ENCODE data around the gene SIGMAR1. TPM values are rescaled to one million over a fixed set of nuclear protein-coding genes. Genes with fewer than 3 reads are reported as not detected.

SIGMAR1 gene
- total and polyA plus RNA-seq, 12 donors: 34.6 to 158 (median 83.0) TPM

- peaks cover 0 to 6% of the 10 kb centered on the region in 2 donors for H3K4me1 ChIP-seq (replicated peaks in 1 of 2)
Observed at GRCh38 chr9:34606190-34606589, 31.4 kb downstream of the SIGMAR1 start.

GRCh38 chr9:34603610-34604231 is 33.9 kb downstream of the SIGMAR1 start:
- H3K36me3 ChIP-seq (replicated peaks in 1 of 2): no peaks in the 10 kb centered on the region
- H3K4me1 ChIP-seq (replicated peaks in 1 of 2): no peaks in the 10 kb centered on the region
- TF ChIP-seq CTCF (IDR thresholded peaks at IDR 0.05) (peak; percentile 78 to 93 (median 88)), POLR2A (IDR thresholded peaks at IDR 0.05) (no peak)
- intact Hi-C loops (cut with DNase I): loop anchor here in 1 of 2 donors (10.0 kb wide), 1 partner anchor 269 kb away; no protein-coding TSS in a partner anchor
- no peaks in the 10 kb centered on the region for H3K9me3 ChIP-seq (replicated peaks in 1 of 3)
- no peaks in the 10 kb centered on the region for H3K27me3 ChIP-seq
- no peak overlapping the region for H3K4me3 ChIP-seq
- H3K27ac ChIP-seq: no peak overlapping the region
- peak; percentile 71 to 94 (median 83) for DNase-seq
- 45 to 61% (median 48%) methylated on average over 4 of the region's 4 CpGs for WGBS, 4 donors

More at GRCh38 chr9:34606190-34606589, 31.4 kb downstream of the SIGMAR1 start:
- DNase-seq: no peak
- no peak for TF ChIP-seq CTCF (IDR thresholded peaks at IDR 0.05)
- no peak for TF ChIP-seq POLR2A (IDR thresholded peaks at IDR 0.05)
- no peaks in the 10 kb centered on the region for H3K9me3 ChIP-seq (replicated peaks in 1 of 3)
- intact Hi-C loops (cut with DNase I): loop anchor here in 1 of 2 donors (10.0 kb wide), 1 partner anchor 271 kb away; no protein-coding TSS in a partner anchor
- no peaks in the 10 kb centered on the region for H3K36me3 ChIP-seq (replicated peaks in 1 of 2)
- no peak overlapping the region for H3K4me3 ChIP-seq
- H3K27ac ChIP-seq: no peak overlapping the region
- no peaks in the 10 kb centered on the region for H3K27me3 ChIP-seq

- 64 to 74% (median 71%) methylated on average over 6 of the region's 6 CpGs for WGBS, 4 donors
- intact Hi-C loops (cut with DNase I): loop anchor here in 1 of 2 donors (10.0 kb wide), 1 partner anchor 267 kb away; no protein-coding TSS in a partner anchor
- no peak for DNase-seq
Observed at GRCh38 chr9:34601937-34602573, 35.5 kb downstream of the SIGMAR1 start.

More at GRCh38 chr9:34601937-34602573, 35.5 kb downstream of the SIGMAR1 start:
- Histone ChIP-seq H3K36me3 (replicated peaks in 1 of 2) (no peaks in the 10 kb centered on the region), H3K4me3 (no peak overlapping the region), H3K4me1 (replicated peaks in 1 of 2) (no peaks in the 10 kb centered on the region), H3K9me3 (replicated peaks in 1 of 3) (no peaks in the 10 kb centered on the region), H3K27ac (no peak overlapping the region), H3K27me3 (no peaks in the 10 kb centered on the region)
- TF ChIP-seq CTCF (IDR thresholded peaks at IDR 0.05) (no peak), POLR2A (IDR thresholded peaks at IDR 0.05) (no peak)

Data from adrenal gland (tissue), 12 donors.